ENCODE data around the gene SLC30A4. TPM values are rescaled to one million over a fixed set of nuclear protein-coding genes. Genes with fewer than 3 reads are reported as not detected.

Gene SLC30A4
- polyA plus RNA-seq, 6 donors from 2014 or later = 9.3 to 16.8 (median 12.4) TPM

GRCh38 chr15:45435124-45435903 is 87.2 kb downstream of the SLC30A4 start:
- no peaks in the 10 kb centered on the region for H3K36me3 Mint-ChIP-seq
- no peaks in the 10 kb centered on the region for H3K4me1 Mint-ChIP-seq
- H3K4me3 Mint-ChIP-seq = no peak overlapping the region
- ATAC-seq (ENCODE audit: low read depth in 2 of 2) (no peak), DNase-seq (no peak)
- peaks cover 0 to 8% (median 0%) of the 10 kb centered on the region in 3 donors for H3K27me3 Mint-ChIP-seq
- no peaks in the 10 kb centered on the region for H3K9me3 Mint-ChIP-seq
- no peak overlapping the region for H3K27ac Mint-ChIP-seq

GRCh38 chr15:45434078-45434567 is 88.4 kb downstream of the SLC30A4 start:
- DNase-seq (no peak), ATAC-seq (ENCODE audit: low read depth in 2 of 2) (no peak)
- H3K36me3 Mint-ChIP-seq = no peaks in the 10 kb centered on the region
- H3K27me3 Mint-ChIP-seq = peaks cover 0 to 8% (median 0%) of the 10 kb centered on the region in 3 donors
- H3K4me1 Mint-ChIP-seq = peaks cover 0 to 4% (median 3%) of the 10 kb centered on the region in 3 donors
- H3K27ac Mint-ChIP-seq = no peak overlapping the region
- no peak overlapping the region for H3K4me3 Mint-ChIP-seq
- H3K9me3 Mint-ChIP-seq = no peaks in the 10 kb centered on the region

- no peak for ATAC-seq (ENCODE audit: low read depth in 2 of 2)
- DNase-seq = no peak
- Mint-ChIP-seq H3K27me3 (peaks cover 0 to 8% (median 0%) of the 10 kb centered on the region in 3 donors), H3K4me3 (no peak overlapping the region), H3K9me3 (no peaks in the 10 kb centered on the region), H3K27ac (no peak overlapping the region), H3K4me1 (peaks cover 0 to 4% (median 3%) of the 10 kb centered on the region in 3 donors), H3K36me3 (no peaks in the 10 kb centered on the region)
Observed at GRCh38 chr15:45431511-45431910, 91.0 kb downstream of the SLC30A4 start.

GRCh38 chr15:45429941-45430792 is 92.4 kb downstream of the SLC30A4 start:
- Mint-ChIP-seq H3K27ac (peak overlapping the region in 1 of 6 donors; percentile 83), H3K36me3 (no peaks in the 10 kb centered on the region), H3K9me3 (no peaks in the 10 kb centered on the region), H3K4me1 (peaks cover 1 to 4% (median 3%) of the 10 kb centered on the region in 3 donors), H3K27me3 (peaks cover 0 to 8% (median 0%) of the 10 kb centered on the region in 3 donors), H3K4me3 (peak overlapping the region in 7 of 8 donors; percentile 32 to 70 (median 54))
- ATAC-seq (ENCODE audit: low read depth in 2 of 2) = peak; percentile 93 to 95
- DNase-seq = peak; percentile 82

Other genes with a start within 250 kb of the SLC30A4 start
- gene GATM, start 144.2 kb downstream of the SLC30A4 start, polyA plus RNA-seq (ENCODE audit: low read depth in 6 of 6) = 10 to 100 TPM in 3 of 6 donors, 1 to 10 TPM in 3; 1.9 to 26.7 (median 12.0) TPM
- gene BLOC1S6, start 64.6 kb upstream of the SLC30A4 start, polyA plus RNA-seq (ENCODE audit: low read depth in 6 of 6) = 100 to 1,000 TPM in 1 of 6 donors, 10 to 100 TPM in 5; 57.1 to 119 (median 93.5) TPM
- 100 to 1,000 TPM in 1 of 6 donors, 10 to 100 TPM in 5; 49.2 to 110 (median 67.1) TPM for gene SQOR, start 112.3 kb upstream of the SLC30A4 start, polyA plus RNA-seq (ENCODE audit: low read depth in 6 of 6)